ENCODE measurements around the gene SMIM35.

GRCh38 chr11:117972044-117972443 lies 114.7 kb downstream of the SMIM35 start:
- no peak for TF ChIP-seq CTCF (IDR thresholded peaks at IDR 0.05; ENCODE audit: insufficient read depth, low read length, poor library complexity, severe bottlenecking)
- no peak for TF ChIP-seq EZH2phosphoT487 (conservative IDR thresholded peaks at IDR 0.05; ENCODE audit: low read length)

Data from SU-DHL-6 (cell line).